Activated CD4-positive, alpha-beta T cell treated with anti-CD3 and anti-CD28 coated beads, Interleukin-2, amount 10 ng/mL, durations not matched to agents 7 days and 5 days (primary cell): ENCODE results near the gene TBC1D28. TPM values are rescaled to one million over a fixed set of nuclear protein-coding genes. Genes with fewer than 3 reads are reported as not detected.
"Not testable (repeated sequence)": the region's sequence is repeated elsewhere in the genome, so short reads cannot be mapped to it uniquely, and the experiment has no call there.

Experiments
- CTCF ChIA-PET: fragments of 350-600 bp; sonication (Branson Sonifier 250); formaldehyde crosslinking; loops from one replicate; lab custom pipeline; 2021; ENCODE audit warnings: antibody characterized with exemption; lab: Charles Lee
- POLR2A ChIA-PET: fragments of 350-600 bp; sonication (Branson Sonifier 250); formaldehyde crosslinking; loops from one replicate; lab custom pipeline; 2021; ENCODE audit warnings: antibody characterized with exemption; lab: Charles Lee
- DNase-seq: peaks from one replicate; pipeline ENCODE4 v3.0.0-alpha.2; 2020
- H3K27ac Mint-ChIP-seq: one replicate; pipeline ENCODE4 v1.8.0; 2021; ENCODE audit warnings: mild to moderate bottlenecking, moderate library complexity, mixed read lengths
- H3K27me3 Mint-ChIP-seq: one replicate; pipeline ENCODE4 v1.8.0; 2021; ENCODE audit warnings: mixed read lengths
- H3K36me3 Mint-ChIP-seq: one replicate; pipeline ENCODE4 v1.8.0; 2021; ENCODE audit warnings: low read depth, mixed read lengths
- H3K4me1 Mint-ChIP-seq: one replicate; pipeline ENCODE4 v1.8.0; 2021; ENCODE audit warnings: mixed read lengths
- H3K4me3 Mint-ChIP-seq: one replicate; pipeline ENCODE4 v1.8.0; 2021; ENCODE audit warnings: mild to moderate bottlenecking, moderate library complexity, mixed read lengths
- H3K9me3 Mint-ChIP-seq: one replicate; pipeline ENCODE4 v1.8.0; 2021; ENCODE audit warnings: mixed read lengths
- total RNA-seq, 2 experiments: library from RNA; stranded (reverse); gene quantifications; one replicate each; pipeline ENCODE4 v1.2.3, GENCODE V29; 2021

The TBC1D28 gene
- not detected for total RNA-seq

DNA sequence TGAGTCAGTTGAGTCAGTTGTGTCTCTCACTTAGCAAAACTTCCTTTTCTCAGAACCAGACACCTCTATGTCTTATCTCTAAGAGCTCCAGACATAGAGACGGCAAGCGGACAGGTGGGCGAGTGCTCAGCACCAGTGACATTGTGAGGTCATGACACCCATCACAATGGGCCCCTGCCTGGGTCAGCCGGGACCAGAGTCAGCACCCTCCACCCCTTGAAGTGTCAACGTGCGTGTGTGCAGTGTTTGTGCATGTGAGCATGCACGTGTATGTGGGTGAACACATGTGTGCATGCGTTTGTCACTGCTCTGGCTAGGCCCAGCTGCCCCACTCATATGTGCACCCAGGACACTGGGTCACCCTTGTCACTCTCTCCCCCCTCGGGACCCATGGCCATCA, at the start of gene TBC1D28:
TBC1D28 (minus strand) TSS at position 101 of the 400 bp plus-strand sequence. CDS start 3,039 bp downstream, outside the sequence.
- CTCF ChIA-PET, POLR2A ChIA-PET: not testable (repeated sequence)

DNA sequence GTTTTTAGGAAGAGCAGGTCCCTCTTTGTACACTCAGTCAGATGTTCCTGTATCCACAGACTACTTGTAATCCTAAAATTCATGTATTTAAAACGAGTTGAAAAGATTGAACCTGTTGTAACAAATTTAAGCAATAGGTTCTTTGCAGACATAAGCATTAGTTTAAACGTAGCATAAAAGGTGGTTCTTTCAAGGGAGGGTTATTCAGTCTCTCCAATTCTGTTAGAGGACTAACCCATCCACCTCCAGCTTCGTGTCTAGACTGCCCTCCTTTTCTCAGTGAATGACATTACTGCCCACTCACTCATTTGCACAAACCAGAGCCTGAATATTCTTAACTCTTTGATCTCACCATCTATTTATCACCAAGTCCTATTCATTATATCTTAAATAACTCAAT, 38.5 kb upstream of the TBC1D28 start:
- H3K36me3 Mint-ChIP-seq, DNase-seq, H3K27me3 Mint-ChIP-seq, H3K4me1 Mint-ChIP-seq, POLR2A ChIA-PET, H3K9me3 Mint-ChIP-seq: not testable (repeated sequence)
- Mint-ChIP-seq H3K4me3 (peak overlapping the region; percentile 85), H3K27ac (peak overlapping the region; percentile 89)
- CTCF ChIA-PET = interaction anchor here (1.9 kb wide), 1 partner anchor 57 kb away, joined by 9 read pairs; no protein-coding TSS in a partner anchor

More for the DNA sequence above, at the start of gene TBC1D28:
- H3K4me3 Mint-ChIP-seq, H3K27me3 Mint-ChIP-seq, H3K36me3 Mint-ChIP-seq, DNase-seq, H3K4me1 Mint-ChIP-seq, H3K27ac Mint-ChIP-seq, H3K9me3 Mint-ChIP-seq: not testable (repeated sequence)

DNA sequence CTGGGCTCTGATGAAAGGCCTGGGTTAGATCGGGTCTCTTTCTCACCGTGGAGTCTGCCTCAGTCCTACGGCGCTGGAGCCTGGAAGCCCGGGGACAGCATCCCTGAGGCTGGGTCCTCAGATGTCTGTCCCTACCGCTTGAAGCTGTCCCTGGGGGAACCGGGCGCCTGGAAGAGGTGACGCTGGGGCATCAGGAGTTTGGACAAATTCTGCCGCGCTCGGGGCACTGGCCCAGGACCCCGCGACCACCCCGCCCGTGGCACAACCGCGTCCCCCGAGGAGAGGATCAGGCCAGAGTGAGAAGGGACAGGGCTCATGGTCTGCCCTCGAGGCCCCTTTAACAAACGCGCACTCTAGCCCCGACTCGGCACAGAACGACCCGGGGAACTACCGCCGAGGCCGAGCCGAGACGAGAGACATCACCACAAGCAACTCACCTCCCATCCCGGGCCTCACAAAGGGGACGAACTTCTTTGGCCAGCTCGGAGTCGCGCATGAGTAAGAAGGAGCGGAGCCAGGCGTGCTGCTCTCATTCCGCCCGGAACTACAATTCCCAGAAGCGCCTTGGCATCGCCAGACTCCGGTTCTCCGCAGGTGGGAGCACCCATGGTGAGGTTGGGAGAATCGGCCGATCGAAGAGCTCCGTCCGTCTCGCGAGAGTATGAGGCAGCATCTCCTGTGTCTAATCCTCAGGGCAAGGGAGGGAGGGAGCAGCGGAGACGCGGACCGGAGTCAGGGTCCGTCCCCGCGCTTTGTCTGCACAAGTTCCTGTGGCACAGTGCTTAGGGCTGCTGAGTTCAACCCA, 37.8 kb upstream of the TBC1D28 start, which contains the start of gene FOXO3B:
FOXO3B (minus strand) TSS at position 548 of the 805 bp plus-strand sequence. CDS start 663 bp downstream, outside the sequence.
- H3K27me3 Mint-ChIP-seq, POLR2A ChIA-PET, H3K9me3 Mint-ChIP-seq, H3K4me1 Mint-ChIP-seq: not testable (repeated sequence)
- CTCF ChIA-PET = interaction anchor here (1.9 kb wide), 1 partner anchor 56 kb away, joined by 9 read pairs; no protein-coding TSS in a partner anchor
- Mint-ChIP-seq H3K36me3 (peaks cover 11% of the 10 kb centered on the region), H3K4me3 (peak within 1 kb of the TSS; percentile 85), H3K27ac (peak within 1 kb of the TSS; percentile 89)
- DNase-seq = peak; percentile 87

DNA sequence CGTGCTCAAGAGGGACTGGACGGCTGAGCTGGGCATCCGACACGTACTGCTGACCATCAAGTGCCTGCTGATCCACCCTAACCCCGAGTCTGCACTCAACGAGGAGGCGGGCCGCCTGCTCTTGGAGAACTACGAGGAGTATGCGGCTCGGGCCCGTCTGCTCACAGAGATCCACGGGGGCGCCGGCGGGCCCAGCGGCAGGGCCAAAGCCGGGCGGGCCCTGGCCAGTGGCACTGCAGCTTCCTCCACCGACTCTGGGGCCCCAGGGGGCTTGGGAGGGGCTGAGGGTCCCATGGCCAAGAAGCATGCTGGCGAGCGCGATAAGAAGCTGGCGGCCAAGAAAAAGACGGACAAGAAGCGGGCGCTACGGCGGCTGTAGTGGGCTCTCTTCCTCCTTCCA, 33.2 kb upstream of the TBC1D28 start:
- DNase-seq, H3K4me1 Mint-ChIP-seq, POLR2A ChIA-PET, CTCF ChIA-PET, H3K27ac Mint-ChIP-seq, H3K4me3 Mint-ChIP-seq, H3K27me3 Mint-ChIP-seq, H3K9me3 Mint-ChIP-seq: not testable (repeated sequence)
- peaks cover 23% of the 10 kb centered on the region for H3K36me3 Mint-ChIP-seq

DNA sequence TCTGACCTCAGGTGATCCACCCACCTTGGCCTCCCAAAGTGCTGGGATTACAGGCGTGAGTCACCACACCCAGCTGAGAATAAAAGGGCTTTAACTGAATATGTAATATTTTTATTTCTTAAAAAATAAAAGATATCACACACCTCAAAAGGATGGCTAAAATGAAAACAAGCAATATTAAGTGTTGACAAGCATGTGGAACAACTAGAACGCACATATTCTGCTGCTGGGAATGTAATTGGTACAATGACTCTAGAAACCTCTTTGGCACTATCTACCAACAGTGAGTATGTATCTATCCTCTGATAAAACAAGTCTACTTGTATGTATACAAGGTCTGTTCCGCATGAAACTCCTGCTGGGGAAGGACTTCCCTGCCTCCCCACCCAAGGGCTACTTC, 32.7 kb upstream of the TBC1D28 start:
- CTCF ChIA-PET, H3K4me1 Mint-ChIP-seq, H3K27ac Mint-ChIP-seq, H3K9me3 Mint-ChIP-seq, H3K4me3 Mint-ChIP-seq, POLR2A ChIA-PET, H3K27me3 Mint-ChIP-seq, DNase-seq: not testable (repeated sequence)
- H3K36me3 Mint-ChIP-seq = peaks cover 25% of the 10 kb centered on the region

DNA sequence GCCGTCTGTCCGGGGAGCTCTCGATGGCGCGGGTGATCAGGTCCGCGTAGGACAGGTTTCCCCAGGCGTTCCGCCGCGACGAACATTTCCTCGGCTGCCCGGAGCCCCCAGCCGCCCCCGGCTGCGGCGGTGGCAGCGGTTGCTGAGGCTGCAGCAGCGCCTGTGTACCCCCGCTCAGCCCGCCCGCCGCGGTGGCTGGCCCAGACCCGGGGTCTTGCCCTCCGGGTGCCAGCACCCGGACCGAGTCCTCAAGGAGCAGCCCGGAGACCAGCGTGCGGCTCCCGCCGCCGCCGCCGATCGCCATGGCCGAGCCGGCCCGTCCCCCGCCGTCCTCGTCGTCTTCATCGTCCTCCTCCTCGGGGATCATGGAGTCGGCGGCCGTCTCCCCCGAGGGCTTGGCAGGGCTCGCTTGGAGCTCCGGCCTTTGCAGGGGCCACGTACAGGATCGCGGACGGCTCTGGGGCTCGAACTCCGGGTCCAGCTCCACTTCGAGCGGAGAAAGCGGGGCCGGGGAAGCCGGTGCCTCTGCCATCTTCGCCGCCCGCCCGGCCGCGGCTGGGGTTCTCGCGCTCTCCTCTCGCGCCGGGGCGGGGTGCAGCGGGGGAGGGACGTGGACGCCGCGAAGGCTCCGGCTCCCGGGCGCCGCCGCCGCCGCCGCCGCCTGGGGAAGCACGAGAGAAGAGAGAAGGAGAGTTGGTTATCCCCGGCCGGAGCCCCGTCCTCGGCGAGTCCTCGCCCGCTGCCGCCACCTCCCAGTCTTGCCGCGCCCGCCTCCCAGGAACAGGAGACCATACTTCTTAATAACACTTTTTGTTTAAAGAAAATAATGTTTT, 28.4 kb upstream of the TBC1D28 start:
- H3K9me3 Mint-ChIP-seq = peaks cover 13% of the 10 kb centered on the region
- POLR2A ChIA-PET, H3K4me1 Mint-ChIP-seq, H3K4me3 Mint-ChIP-seq, CTCF ChIA-PET, H3K27me3 Mint-ChIP-seq, DNase-seq, H3K27ac Mint-ChIP-seq: not testable (repeated sequence)
- peaks cover 41% of the 10 kb centered on the region for H3K36me3 Mint-ChIP-seq

DNA sequence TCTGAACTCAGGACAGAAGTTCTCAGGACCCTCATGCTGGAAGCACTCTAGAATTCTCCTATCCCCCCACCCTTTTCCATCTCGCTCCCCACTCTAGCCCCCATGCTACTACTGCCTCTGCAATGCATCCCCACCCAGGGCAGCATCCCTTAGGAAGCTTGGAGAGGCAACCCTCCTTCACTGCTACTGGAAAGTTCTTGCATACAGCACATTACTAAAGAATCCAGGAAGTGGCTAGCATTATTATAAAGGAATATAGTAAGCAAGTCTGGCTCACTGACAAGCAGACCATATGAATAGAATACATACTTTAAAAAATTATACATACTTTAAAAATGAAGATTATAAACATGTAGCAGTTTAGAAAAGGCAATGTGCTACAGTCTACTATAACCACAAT, 24.4 kb upstream of the TBC1D28 start:
- H3K27ac Mint-ChIP-seq, POLR2A ChIA-PET, CTCF ChIA-PET, H3K4me3 Mint-ChIP-seq, H3K4me1 Mint-ChIP-seq, DNase-seq, H3K27me3 Mint-ChIP-seq: not testable (repeated sequence)
- Mint-ChIP-seq H3K9me3 (peaks cover 10% of the 10 kb centered on the region), H3K36me3 (peaks cover 31% of the 10 kb centered on the region)

DNA sequence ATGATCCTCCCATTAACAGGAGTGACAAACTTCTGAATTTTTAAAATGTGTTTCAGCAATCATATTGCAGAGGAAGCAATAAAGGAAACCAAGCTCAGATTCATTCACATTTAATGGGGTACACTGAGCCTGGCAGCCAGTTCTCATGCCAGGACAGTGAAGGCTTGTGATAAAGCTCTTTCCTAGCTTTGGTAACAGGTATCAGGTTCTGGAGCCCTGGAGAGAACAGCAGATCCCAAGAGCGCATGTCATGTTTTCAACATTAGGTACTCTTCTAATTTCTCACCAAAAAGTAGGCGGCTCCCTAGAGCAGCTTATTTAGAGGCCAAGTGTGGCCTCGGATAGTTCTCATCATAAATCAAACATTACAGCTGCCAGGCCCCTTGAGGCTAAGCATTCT, 23.3 kb upstream of the TBC1D28 start:
- H3K4me3 Mint-ChIP-seq, H3K27me3 Mint-ChIP-seq, DNase-seq, H3K4me1 Mint-ChIP-seq, H3K27ac Mint-ChIP-seq, POLR2A ChIA-PET, CTCF ChIA-PET: not testable (repeated sequence)
- Mint-ChIP-seq H3K36me3 (peaks cover 26% of the 10 kb centered on the region), H3K9me3 (peaks cover 18% of the 10 kb centered on the region)

DNA sequence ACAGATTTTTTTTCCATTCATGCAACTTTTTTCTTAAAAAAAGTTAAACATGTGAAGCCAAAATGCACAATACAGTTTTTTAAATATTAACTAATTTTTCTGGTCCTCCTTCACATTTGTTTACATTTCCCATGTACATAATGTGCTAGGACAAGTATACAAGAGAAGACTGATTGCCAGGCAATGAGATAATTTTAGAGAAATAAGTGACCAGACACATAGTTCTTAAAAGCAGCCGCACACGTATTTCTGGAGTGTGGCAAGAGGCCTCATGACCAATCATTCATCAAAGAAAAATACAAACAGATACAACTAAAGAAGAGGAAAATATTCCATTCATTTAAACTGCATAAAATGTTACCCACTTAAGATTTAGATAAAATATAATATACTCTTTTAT, 22.1 kb upstream of the TBC1D28 start:
- H3K36me3 Mint-ChIP-seq = peaks cover 24% of the 10 kb centered on the region

DNA sequence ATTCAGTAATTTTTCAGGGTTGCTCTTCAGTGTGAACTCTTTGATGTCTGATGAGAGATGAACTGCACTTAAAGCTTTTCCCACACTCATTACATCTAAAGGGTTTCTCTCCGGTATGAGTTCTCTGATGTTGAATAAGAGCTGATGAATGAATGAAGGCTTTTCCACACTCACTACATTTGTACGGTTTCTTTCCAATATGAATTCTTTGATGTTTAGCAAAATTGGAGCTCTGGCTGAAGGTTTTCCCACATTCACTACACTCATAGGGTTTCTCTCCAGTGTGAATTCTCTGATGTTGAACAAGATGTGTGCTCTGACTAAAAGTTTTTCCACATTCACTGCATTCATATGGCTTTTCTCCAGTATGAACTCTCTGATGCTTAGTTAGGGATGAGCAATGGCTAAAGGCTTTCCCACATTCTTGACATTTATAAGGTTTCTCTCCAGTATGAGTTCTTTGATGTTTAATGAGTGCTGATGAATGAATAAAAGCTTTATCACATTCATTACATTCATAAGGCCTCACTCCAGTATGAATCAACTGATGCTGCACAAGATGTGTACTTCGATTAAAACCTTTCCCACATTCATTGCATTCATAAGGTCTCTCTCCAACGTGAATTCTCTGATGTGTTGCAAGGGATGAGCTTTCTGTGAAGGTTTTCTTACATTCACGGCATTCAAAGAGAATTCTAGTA, 17.9 kb upstream of the TBC1D28 start:
- H3K27ac Mint-ChIP-seq, DNase-seq, H3K4me3 Mint-ChIP-seq, H3K36me3 Mint-ChIP-seq, H3K27me3 Mint-ChIP-seq, H3K4me1 Mint-ChIP-seq, CTCF ChIA-PET, POLR2A ChIA-PET: not testable (repeated sequence)
- peaks cover 19% of the 10 kb centered on the region for H3K9me3 Mint-ChIP-seq

More for the DNA sequence above, 22.1 kb upstream of the TBC1D28 start:
- H3K4me3 Mint-ChIP-seq, H3K4me1 Mint-ChIP-seq, POLR2A ChIA-PET, H3K27ac Mint-ChIP-seq, CTCF ChIA-PET, DNase-seq, H3K27me3 Mint-ChIP-seq: not testable (repeated sequence)
- H3K9me3 Mint-ChIP-seq = peaks cover 23% of the 10 kb centered on the region

DNA sequence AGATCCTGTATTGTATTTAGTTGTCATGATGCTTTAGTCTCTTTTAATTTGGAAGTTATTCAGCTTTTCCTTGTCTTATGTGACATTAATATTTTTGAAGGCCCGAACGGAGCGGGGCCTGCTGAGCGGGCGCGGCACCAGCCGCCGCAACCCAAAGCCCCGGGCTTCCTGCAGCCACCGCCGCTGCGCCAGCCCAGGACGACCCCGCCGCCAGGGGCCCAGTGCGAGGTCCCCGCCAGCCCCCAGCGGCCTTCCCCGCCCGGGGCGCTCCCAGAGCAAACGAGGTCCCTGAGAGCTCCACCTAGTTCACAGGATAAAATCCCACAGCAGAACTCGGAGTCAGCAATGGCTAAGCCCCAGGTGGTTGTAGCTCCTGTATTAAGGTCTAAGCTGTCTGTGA, 5.9 kb upstream of the TBC1D28 start:
- H3K27me3 Mint-ChIP-seq, H3K4me1 Mint-ChIP-seq, H3K4me3 Mint-ChIP-seq, H3K9me3 Mint-ChIP-seq, H3K27ac Mint-ChIP-seq, H3K36me3 Mint-ChIP-seq, POLR2A ChIA-PET, CTCF ChIA-PET, DNase-seq: not testable (repeated sequence)

DNA sequence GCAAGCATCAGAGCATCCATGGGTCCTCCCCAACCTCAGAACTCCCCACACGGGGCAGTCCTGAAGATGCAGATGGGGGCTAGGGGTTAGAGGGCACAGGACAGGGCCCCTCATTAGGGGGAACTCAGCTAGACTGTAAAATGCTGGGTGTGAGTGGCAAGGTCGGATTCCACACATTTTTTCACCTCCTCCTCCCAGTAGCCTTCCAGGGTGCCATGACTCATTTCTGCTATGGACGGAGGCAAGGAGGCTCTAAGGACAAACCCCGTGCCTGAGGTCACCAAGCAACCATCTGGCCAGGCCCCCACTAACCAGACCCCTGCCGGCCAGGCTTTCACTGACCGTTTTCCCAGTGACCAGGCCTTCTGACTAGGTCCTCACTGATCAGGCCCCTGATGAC, 1.1 kb downstream of the TBC1D28 start:
- H3K27ac Mint-ChIP-seq, H3K9me3 Mint-ChIP-seq, H3K36me3 Mint-ChIP-seq, DNase-seq, H3K4me3 Mint-ChIP-seq, H3K4me1 Mint-ChIP-seq, POLR2A ChIA-PET, H3K27me3 Mint-ChIP-seq, CTCF ChIA-PET: not testable (repeated sequence)
